HS-27A (cell line): ENCODE data around the gene CSNK1G3.

Experiments used
- DNase-seq: peaks from one replicate; pipeline ENCODE4 v3.0.0-alpha.2; 2012; ENCODE audit warnings: low read depth, missing footprints

Gene CSNK1G3

DNA sequence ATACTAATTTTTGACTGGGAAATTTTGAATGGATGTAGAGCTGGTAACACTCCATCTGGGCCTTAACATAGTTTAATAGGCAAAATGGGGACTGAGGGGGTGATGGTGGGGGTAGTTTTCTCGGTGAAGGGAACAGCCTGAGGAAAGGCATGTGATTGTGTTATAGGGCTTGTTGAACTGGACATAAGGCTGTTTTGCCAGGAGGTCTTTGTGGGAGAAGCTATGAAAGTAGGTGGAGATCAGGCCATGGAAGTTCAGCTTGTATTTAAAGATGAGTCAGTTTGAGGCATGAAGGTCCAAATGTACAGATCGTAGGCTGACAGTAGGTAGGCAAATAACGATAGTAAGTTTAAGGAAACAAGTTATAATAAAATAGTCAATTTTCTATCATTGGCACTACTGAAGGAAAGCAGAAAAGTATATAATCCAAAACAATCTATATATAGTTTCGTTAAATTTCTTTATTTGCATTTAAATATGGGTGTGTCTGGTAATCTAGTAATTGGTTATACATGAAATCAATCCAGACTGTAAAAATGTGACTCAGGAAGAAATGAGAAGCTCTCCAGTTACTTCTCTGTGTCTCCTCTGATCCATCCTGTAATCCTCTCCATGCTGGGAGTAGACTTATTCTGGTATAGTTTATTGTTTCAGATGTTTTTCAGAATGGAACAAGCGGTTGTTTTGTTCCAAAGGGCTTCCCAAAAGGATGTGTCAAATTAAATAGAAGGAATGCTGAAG is 2.8 kb downstream of the CSNK1G3 start:
- DNase-seq, result no peak

DNA sequence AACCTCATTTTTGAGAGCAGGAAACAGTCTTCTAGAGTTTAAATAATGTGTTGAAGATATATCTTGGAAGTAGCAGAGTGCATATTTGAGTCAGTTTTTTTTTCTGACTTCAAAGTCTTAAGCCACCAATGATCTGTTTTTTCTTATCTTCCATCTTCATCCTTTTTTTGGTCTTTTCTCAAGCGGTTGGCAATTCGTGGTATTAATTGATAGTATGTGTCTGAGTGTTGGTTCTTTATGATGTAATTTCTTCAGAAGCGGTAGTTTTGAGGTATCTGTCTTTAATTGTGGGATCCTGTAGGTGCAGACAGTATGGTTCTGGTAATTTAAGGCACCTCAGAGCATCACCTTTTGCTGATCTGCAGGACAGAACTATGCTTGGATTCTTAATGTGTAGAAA is 3.9 kb downstream of the CSNK1G3 start:
- no peak for DNase-seq

DNA sequence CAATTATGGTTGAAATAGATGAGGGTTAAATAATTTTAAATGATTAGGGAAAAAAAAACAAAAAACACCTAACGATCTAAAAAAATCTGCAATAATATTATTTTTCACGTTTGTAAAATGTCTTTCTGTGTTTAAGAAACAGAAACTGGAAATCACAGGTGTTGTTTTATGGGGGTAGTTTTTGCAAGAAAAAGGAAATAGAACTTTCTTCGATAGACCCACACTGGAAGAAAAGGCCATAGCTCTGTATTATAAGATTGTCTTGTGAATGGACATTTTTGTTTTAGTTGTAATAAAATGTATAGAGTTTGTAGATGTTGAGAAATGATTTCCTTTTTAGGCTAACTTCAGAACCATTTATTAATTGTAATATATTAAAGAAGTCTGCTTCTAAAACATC is 5.5 kb downstream of the CSNK1G3 start:
- no peak for DNase-seq

DNA sequence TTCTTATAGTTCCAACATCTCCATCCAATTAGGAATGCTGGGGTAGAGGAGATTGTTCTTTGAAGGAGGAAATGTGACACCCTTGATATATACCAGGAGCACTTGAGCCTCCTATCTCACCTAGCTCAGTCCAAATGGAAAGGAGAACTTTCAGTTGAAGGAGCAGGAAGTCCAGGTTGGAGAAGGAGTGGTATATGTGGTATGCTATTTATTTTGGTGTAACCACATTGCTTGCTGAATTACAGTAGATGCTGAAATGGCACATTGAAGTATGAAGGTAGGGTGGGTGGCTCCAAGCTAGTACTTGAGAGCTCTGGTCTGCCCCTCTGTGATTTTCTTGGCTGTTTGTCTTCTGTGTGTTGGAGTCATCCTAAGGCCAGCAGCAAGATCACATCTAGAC is 6.1 kb downstream of the CSNK1G3 start:
- no peak for DNase-seq

DNA sequence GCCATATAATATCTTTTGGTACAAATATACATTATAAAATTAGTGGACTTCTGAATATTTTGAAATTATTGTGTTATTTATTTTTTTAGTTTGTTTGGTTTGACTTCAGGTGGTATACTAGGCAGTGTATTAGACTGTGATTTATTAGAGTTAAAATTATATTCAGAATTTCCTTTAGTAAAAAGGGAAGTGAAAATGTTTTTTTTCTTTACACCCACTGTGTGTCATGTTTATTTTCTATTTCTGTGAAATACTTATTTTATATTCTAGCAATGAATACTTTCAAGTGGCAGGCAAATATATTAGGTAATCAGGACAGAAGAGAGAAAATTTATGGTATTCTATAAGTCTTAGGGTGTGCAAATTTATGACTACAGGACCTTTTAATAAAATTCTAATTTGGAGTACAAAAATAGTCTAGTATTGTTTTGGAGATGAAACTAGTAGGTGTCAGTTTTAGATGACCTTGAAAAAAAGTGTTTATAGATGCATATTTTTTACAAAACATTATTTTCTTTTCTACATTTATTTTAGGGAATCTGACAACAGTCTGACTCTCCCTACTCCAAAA is 8.8 kb downstream of the CSNK1G3 start:
- no peak for DNase-seq

DNA sequence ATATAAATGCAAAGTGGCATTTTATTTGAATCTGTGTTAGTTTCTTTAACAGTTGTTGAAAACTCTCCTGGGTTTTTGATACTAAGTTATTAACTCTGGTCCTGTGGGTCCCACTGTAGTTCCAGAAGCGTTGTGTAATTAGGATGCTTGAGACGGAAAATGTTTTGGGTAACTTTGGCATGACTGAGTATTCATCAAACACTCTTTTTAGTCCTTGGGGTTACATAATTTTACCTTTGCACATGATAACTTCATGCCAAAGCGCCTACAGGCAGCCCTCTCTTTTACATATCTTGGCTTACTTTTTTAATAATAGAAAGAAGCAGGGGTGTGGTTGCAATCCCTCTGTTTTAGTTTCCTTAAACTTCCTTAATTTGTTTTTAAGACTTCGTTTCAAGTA is 12.2 kb downstream of the CSNK1G3 start:
- no peak for DNase-seq

DNA sequence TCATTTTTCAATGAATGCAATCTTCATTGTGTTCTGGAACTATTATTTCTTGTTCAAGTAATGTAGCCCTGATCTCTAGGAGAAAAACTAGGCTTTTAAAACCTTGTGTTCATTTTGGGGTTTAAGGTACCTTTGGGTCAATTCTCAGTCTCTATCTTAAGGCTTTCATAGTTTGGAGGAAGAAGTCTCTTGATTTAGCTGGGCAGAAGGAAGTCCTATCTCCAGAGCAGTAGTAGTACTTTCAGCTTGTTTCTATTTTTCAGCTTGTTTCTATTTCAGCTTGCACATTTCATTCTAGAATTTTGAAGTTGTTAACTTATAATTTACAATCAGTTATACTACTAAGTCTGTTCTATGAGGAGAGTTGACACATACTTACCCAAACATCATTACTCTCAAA is 15.2 kb downstream of the CSNK1G3 start:
- DNase-seq, result no peak

DNA sequence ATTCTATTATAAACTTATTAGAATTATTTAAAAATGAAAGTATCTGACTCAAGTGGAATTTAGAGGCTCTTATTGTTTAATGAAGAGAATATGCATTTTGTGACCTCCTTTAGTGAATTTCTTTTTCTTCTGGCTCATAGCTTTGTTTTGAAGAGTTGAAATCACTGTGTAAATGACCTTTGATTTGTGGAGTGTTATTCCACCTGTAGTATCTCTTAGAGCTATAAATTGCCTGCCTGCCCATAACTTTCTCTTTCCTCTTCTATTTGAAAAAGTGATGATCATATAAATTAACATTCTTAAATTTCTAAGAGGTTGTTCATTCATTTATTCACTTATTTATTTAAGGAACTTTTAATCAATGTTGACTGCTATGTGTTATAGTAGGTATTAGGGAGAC is 16.1 kb downstream of the CSNK1G3 start:
- DNase-seq, result no peak

DNA sequence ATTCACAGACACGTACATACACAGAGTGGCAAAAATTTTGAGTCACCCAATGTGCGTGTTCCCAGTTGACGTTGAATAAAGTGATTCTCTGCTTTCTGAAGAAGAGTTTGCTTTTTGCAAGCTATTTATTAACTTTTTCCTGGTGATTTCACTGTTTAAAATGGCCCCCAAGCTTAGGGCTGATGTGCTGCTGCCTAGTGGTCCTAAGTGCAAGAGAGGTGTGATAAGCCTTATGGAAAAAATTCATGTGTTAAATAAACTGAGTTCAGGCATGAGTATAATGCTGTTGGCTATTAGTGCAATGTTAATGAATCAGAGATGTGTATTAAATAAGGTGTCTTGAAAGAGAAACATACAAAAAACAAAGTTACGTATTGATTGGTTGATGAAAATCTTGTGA is 16.9 kb downstream of the CSNK1G3 start:
- no peak for DNase-seq

DNA sequence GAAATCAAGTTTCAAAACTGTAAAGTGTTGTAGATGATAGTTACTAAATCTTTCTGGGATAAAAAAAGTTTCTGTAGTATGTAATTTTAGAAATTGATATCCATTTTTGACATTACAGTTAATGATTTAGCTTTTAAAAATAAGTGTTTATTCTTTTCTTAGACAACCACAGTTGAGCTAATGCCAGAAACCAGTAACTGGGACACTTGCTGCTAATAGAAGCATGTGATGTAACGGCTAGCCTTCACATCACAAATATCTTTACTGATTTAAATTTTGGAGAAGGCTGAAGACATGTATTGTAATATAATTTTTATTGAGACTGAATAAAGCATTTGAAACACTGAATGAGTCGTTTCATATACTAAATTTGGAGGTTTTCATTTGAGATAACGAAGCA is 18.8 kb downstream of the CSNK1G3 start:
- no peak for DNase-seq

DNA sequence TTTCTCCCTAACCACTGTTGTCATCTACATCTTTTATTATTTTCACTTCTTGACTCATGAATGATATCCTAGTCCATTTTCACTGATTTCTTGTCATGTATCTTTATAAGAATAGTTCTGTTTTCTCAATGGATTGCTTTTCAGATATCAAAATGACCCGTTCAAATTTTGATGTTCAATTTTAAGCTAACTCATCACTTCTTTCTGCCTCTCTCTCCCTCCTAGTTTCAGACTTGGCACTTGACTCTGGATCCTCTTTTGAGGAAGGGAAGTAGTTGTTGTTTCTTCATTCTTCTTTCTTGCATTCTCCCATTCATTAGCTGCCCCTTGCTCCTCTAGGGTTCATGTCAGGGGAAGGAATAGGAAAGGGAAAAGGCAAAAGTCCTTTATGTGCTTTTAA is 23.7 kb downstream of the CSNK1G3 start:
- no peak for DNase-seq

DNA sequence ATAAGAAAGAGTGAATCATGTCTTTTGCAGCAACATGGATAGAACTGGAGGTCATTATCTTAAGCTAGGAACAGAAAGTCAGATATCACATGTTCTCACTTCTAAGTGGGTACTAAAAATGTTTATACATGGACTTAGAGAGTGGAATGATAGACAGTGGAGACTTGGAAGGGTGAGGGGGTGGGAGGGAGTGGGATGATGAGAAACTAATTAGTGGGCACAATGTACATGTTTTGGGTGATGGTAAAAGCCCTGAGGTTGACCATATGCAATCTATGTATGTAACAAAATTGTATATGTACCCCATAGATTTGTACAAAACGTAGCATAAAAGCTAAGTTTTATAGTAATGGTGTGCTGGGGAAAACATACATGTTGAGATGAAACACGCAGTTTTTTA is 25.3 kb downstream of the CSNK1G3 start:
- no peak for DNase-seq

DNA sequence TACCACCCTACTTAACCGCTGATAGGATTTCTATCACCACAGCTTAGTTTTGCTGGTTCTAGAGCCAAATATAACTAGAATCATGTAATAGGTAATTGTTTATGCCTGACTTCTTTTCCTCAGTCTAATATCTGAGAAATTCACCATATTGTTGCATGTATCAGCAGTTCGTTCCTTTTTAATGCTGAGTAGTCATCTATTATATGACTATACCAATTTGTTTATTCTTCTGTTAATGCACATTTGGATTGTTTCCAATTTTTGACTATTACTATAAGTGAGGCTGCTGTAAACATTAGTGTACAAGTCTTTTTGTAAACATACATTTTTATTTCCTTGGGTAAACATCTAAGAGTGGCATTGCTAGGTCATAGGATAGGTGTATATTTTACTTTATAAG is 25.9 kb downstream of the CSNK1G3 start:
- no peak for DNase-seq

DNA sequence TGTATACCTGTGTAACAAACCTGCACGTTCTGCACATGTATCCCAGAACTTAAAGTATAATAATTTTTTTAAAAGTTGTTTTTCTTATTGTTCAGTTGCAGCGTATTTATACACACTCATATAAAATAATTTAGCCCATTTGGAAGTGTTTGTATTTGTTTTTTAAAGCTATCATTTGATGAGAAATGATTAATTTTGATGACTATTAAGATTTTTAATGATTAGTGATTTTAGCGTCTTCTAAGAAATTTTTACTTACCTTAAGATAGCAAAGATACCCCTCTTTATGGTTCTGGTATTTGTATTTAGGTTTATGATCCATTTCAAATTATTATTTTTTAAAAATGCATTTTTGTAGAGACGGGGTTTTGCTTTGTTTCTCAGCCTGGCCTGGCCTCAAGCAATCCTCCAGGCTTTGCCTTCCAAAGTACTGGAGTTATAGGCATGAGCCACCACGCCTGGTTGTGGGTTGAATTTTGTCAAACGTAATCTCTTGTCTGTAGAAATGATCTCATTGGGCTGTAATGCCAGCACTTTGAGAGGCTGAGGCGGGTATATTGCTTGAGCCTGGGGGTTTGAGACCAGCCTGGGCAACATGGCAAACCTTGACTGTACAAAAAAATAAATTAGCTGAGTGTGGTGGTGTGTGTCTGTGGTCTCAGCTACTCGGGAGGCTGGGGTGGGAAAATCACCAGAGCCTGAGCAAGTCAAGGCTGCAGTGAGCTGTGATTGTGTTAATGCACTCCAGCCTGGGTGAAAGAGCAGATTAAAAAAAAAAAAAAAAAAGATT is 26.9 kb downstream of the CSNK1G3 start:
- no peak for DNase-seq

DNA sequence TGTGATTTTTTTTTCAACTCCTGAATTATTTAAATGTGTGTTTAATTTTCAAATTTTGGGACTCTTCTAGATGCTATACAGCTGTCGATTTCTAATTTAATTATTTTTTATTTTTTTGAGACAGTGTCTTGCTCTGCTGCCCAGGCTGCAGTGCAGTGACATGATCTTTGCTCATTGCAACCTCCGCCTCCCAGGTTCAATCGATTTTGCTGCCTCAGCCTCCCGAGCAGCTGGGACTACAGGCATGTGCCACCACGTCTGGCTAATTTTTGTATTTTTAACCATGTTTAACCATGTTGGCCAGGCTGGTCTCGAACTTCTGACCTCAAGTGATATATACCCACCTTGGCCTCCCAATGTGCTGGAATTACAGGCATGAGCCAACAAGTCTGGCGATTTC is 28.6 kb downstream of the CSNK1G3 start:
- no peak for DNase-seq

DNA sequence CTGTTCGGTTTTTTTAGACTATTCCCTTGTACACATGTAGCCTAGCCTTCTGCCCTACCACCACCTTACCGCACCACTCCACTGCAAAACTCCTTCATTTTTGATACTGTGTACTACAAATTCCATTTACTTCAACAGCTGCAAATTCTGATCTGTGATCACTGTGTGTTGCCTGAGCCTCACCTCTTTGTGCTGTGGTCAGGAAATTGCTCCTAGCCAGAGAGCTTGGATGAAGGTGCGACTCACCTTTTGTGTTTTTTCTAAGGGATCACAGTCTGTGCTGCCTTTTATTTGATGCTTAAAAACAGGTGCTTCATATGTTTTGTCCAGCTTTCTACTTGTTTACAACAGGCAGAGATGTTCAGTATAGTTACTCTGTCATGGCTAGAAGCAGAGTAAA is 31.5 kb downstream of the CSNK1G3 start:
- DNase-seq, result no peak

DNA sequence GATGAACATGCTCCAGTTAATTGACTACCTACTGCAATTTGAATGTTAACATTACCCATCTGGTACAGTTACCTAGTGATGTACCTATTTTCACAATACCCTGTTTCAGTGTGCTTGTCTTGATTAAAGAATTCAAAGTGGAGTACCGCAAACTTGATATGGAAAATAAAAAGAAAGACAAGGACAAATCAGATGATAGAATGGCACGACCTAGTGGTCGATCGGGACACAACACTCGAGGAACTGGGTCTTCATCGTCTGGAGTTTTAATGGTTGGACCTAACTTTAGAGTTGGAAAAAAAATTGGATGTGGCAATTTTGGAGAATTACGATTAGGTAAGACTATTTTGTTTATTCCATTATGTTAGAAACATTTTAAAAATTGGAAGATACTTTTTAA is 33.5 kb downstream of the CSNK1G3 start:
- no peak for DNase-seq

DNA sequence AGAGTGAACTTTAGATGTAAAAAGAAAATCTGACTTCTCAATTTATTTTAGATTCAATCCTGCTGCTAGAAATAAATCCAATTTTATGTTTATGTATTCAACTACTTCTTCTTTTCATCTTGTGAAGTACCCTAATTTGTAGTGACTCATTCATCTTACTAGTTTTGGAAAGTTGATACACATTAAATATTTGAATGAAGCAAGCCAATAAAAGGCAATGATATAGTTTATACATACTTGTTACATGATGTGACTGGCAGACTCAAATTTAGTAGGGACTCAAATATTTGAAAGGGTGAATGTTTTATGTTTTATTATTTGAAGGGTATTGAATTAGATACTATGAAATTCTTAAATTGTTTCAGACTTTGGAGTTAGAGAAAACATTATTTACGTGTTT is 34.7 kb downstream of the CSNK1G3 start:
- DNase-seq, result no peak

DNA sequence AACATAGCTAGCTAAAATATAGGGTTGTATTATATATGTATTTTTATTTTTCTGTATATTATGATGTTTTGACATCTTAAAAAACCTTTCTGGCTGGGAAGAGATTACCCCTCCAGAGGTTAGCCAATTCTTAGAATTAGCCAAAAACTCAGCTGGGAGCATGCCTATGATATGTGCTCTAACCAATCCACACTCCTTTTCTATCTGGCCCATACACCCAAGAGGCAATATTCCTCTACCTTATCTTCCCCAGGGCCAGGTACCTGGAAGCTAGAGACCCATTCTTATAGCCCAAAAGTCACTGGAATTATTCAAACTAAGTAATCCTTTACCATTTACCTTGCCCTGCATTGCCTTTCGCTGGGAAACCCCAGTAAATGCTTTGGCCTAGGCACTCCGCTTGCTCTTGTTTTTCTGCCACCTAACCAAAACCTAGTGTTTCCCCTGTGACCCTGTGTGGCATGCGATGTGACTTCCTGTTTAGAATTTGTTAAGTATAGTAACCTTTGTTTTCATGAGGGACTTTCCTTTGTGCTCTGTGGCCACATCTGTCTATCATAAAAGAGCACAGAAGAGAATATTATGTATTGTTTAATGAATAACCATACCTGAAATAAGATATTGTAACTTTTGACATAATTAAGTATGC is 37.4 kb downstream of the CSNK1G3 start:
- DNase-seq, result no peak

DNA sequence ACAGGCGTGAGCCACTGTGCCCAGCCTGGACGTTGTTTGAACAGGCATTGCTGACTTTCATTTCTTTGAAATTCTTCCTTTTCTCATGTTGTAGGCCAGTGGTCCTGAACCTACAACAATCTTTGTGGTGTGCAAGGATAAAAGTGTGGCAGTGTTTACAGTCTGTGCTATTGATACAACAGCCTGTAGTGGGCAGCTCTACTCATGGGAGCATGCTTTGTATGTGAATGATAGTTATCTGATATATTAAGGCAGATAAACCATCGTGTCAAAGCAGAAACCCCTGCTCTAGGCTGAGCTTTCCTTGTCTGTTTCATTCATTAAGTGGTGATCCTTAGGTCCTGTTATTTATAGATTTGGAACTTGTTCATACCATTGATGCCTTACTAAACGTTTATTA is 42.6 kb downstream of the CSNK1G3 start:
- no peak for DNase-seq

DNA sequence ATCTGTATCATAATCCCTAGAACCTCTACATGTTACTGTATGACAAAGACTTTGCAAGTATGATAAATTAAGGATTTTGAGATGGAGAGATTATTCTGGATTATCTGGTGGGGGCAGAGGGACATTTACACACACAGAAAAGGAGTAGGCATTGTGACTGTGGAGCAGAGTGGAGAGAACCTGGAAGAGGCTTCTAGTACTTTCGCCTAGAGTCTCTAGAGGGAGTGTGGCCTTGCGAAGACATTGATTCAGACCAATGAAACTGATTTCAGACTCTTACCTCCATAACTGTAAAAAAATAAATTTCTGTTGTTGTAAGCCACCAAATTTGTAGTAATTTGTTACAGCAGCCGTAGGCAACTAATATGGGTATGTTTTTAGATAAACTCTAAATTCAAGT is 45.9 kb downstream of the CSNK1G3 start:
- DNase-seq, result no peak

DNA sequence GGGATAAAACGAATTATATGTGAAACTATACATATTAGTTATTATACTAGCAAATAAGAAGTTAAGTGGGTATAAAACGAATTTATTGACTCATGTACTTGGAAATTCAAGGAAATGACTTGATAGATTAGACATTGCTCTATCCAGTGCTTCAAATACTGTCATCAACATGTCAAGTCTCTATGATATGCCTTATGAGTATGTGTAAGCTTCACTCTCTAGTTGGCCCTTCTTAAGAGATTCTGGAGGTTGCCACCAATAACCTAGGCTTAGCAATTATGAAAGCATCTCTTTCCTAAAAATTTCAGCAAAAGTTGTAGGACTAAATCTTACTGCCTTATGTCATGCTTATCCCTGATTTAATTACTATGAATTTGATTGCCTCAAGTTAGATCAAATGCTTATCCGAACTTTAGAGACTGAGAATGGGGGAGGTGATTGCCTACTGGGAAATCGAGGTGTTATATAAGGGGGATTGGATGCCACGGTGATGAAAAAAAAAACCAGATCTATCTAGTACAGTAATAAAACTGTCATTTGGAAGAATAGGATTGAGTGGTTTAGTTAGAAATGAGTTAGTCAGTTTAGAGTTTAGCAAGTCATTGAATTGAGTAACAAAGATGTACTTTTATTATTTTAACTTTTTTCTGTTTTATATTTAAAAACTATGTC is 46.9 kb downstream of the CSNK1G3 start:
- no peak for DNase-seq

DNA sequence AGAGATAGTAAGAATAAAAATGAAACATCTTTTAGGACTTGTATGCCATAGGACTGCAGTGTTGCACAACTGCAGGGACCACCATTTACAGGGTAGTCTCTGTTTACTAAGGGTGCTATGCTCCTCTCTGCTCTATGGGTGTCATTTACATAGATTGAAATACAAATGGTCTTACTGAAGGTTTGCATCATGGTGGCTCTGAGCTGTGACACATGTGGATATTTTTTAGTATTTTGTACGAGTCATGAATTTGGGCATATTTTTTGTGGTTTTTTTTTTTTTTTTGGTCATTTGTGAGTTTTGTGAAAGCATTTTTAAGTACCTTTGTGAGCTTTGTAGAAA is 47.4 kb downstream of the CSNK1G3 start:
- no peak for DNase-seq
